HepG2 (cell line): ENCODE measurements around the gene OR2T5.
"Not testable (repeated sequence)": the region's sequence is repeated elsewhere in the genome, so short reads cannot be mapped to it uniquely, and the experiment has no call there.

ENCODE experiments used
- EZH2 ChIP-seq: conservative IDR thresholded peaks from 2 replicates; pipeline ENCODE4 v1.6.1; 2012; ENCODE audit warnings: mild to moderate bottlenecking, low read depth, low read length, moderate library complexity
- JUN ChIP-seq: sonication (generic); formaldehyde crosslinking; IDR thresholded peaks from 2 replicates; pipeline ENCODE4 v1.4.0; 2020; ENCODE audit warnings: mild to moderate bottlenecking, missing genetic modification reagents
- RELA ChIP-seq: sonication (generic); formaldehyde crosslinking; IDR thresholded peaks from 2 replicates; pipeline ENCODE4 v1.4.0; 2020; ENCODE audit warnings: missing genetic modification reagents
- REST ChIP-seq, 2 experiments: IDR thresholded peaks; 2 replicates each; pipeline ENCODE4 v1.6.1; 2011 to 2012; ENCODE audit warnings: low read length in 2 of 2, borderline replicate concordance in 1 of 2, low read depth in 1 of 2, mild to moderate bottlenecking in 1 of 2, moderate library complexity in 1 of 2
- SP1 ChIP-seq, 2 experiments: fragments of 450-650 bp in 1 of 2; sonication (generic) in 1 of 2; formaldehyde crosslinking in 1 of 2; IDR thresholded peaks; 2 replicates each; pipeline versions ENCODE4 v1.4.0 to v1.6.1; 2016 to 2020; ENCODE audit warnings: missing genetic modification reagents in 1 of 2
- TBL1XR1 ChIP-seq: fragments of 150-350 bp; IDR thresholded peaks from 2 replicates; pipeline ENCODE4 v1.6.1; 2014; ENCODE audit warnings: borderline replicate concordance, low read length; ENCODE audit not compliant: partially characterized antibody
- ZFP41 ChIP-seq: sonication (generic); formaldehyde crosslinking; IDR thresholded peaks from 2 replicates; pipeline ENCODE4 v1.4.0; 2020; ENCODE audit warnings: mild to moderate bottlenecking, missing genetic modification reagents, borderline replicate concordance
- ZNF354B ChIP-seq: sonication (generic); formaldehyde crosslinking; IDR thresholded peaks from 2 replicates; pipeline ENCODE4 v1.8.0; 2022; ENCODE audit warnings: mild to moderate bottlenecking, missing genetic modification reagents
- ZNF609 ChIP-seq: sonication (generic); formaldehyde crosslinking; IDR thresholded peaks from 2 replicates; pipeline ENCODE4 v1.4.0; 2020; ENCODE audit warnings: mild to moderate bottlenecking, missing genetic modification reagents, borderline replicate concordance
- ZNF710 ChIP-seq: sonication (generic); formaldehyde crosslinking; IDR thresholded peaks from 2 replicates; pipeline ENCODE4 v1.5.0; 2020; ENCODE audit warnings: mild to moderate bottlenecking, missing genetic modification reagents, borderline replicate concordance
- ZNF766 ChIP-seq: sonication (generic); formaldehyde crosslinking; IDR thresholded peaks from 2 replicates; pipeline ENCODE4 v1.5.0; 2020; ENCODE audit warnings: missing genetic modification reagents, borderline replicate concordance
- ZSCAN30 ChIP-seq: sonication (generic); formaldehyde crosslinking; IDR thresholded peaks from 2 replicates; pipeline ENCODE4 v1.5.0; 2020; ENCODE audit warnings: mild to moderate bottlenecking, missing genetic modification reagents

- TF ChIP-seq ZFP41 (CRISPR knock-in tag); JUN; ZNF710; ZSCAN30 (CRISPR knock-in tag); ZNF609 (CRISPR knock-in tag); ZNF354B; RELA (CRISPR knock-in tag); TBL1XR1; EZH2; ZNF766 (CRISPR knock-in tag); SP1 (IDR thresholded peaks at IDR 0.05); SP1 (CRISPR knock-in tag; IDR thresholded peaks at IDR 0.05); REST (IDR thresholded peaks at IDR 0.05; ENCODE audit: borderline replicate concordance in 1 of 2, low read depth in 1 of 2, low read length in 2 of 2): not testable (repeated sequence)
Measured at GRCh38 chr1:248456635-248457034, 31.8 kb upstream of the OR2T5 start.
